ENCODE data around the gene SLC25A1.

Gene SLC25A1

DNA sequence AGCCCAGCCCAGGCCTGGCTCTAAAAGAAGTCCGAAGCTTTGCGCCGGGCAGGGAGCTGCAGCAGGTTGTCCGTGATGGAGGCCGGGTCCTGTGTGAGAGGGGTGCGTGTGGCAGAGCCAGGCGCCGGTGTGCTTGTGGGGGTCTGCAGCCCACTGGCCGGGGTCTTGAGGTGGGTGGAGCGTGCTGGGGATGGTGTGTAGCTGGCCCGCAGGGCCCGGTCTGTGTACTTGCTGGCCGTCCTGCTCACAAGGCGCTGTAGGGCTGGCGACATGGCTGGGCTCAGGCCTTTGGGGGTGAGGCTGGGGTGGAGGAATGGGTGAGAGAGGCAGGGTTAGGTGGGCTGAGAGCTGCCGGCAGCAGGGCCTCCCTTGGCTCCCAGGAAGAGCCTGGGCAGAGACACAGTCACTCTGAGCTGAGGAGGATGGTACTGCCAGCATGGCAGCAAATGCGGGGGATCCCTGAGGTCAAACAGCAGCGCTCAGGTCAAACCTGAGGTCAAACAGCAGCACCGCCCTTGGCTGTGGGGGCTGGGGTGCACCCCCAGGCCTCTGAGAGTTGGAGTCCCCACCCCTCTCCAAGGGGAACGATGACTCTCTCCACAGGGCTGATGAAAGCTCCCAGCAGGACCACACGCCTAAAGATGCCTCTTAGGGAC is 44.2 kb downstream of the SLC25A1 start:
- TF ChIP-seq USF1 (IDR thresholded peaks at IDR 0.05) (no peak), YY1 (IDR thresholded peaks at IDR 0.05; ENCODE audit: low read depth) (no peak), TCF12 (IDR thresholded peaks at IDR 0.05; ENCODE audit: low read depth) (no peak), CEBPB (IDR thresholded peaks at IDR 0.05) (no peak), EP300 (IDR thresholded peaks at IDR 0.05; ENCODE audit: borderline replicate concordance) (no peak), RAD21 (IDR thresholded peaks at IDR 0.05; ENCODE audit: low read depth) (no peak), NFIC (IDR thresholded peaks at IDR 0.05) (no peak), TEAD4 (IDR thresholded peaks at IDR 0.05) (no peak), EGR1 (IDR thresholded peaks at IDR 0.05) (no peak), REST (IDR thresholded peaks at IDR 0.05; ENCODE audit: low read depth) (no peak), ZBTB7A (IDR thresholded peaks at IDR 0.05; ENCODE audit: low read depth) (no peak), FOXM1 (IDR thresholded peaks at IDR 0.05; ENCODE audit: borderline replicate concordance, low read depth) (no peak), TAF1 (IDR thresholded peaks at IDR 0.05; ENCODE audit: low read depth) (no peak), CREB1 (IDR thresholded peaks at IDR 0.05; ENCODE audit: low read depth) (no peak)
- TF ChIP-seq, protein P1, sequence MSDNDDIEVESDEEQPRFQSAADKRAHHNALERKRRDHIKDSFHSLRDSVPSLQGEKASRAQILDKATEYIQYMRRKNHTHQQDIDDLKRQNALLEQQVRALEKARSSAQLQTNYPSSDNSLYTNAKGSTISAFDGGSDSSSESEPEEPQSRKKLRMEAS (IDR thresholded peaks at IDR 0.05) = no peak

GRCh38 chr22:19133561-19133960 is 45.0 kb downstream of the SLC25A1 start:
- TF ChIP-seq EP300 (IDR thresholded peaks at IDR 0.05; ENCODE audit: borderline replicate concordance) (no peak), TAF1 (IDR thresholded peaks at IDR 0.05; ENCODE audit: low read depth) (no peak), TCF12 (IDR thresholded peaks at IDR 0.05; ENCODE audit: low read depth) (no peak), CEBPB (IDR thresholded peaks at IDR 0.05) (no peak), CREB1 (IDR thresholded peaks at IDR 0.05; ENCODE audit: low read depth) (no peak)

DNA sequence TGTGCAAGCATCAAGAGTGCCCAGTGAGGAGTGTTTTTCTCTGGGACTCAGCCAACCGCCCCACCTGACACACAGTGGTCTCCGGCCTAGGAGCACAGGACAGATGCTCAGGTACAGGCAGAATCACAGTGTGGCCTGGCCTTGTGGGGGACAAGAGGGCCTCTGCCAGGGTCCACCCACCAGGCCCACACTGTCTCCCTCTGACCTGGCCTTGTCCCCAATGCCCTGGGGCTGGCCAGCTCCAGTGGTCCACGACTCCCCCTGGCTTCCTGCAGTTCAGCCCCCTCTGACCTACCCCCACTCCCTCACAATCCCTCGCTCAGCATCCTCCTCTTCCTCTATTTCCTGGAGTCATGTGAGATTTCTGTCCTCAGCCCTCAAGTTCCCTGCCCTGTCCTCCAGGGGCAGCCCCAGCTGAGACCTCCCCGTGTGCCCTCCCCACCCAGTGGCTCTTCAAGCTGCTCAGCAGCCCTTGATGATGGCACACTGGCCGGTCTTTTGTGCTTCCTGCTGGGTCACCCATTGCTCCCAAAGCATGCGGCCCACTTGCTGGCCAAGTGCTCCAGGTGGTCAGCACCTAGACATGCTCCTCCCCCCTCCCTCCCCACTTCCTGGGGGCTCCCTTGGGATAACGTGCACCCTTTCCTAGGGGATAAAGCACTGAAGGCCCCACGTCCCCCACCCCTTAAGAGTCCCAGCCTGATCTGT is 45.7 kb downstream of the SLC25A1 start:
- TF ChIP-seq NFIC (IDR thresholded peaks at IDR 0.05) = no peak
- no peak for TF ChIP-seq ZBTB7A (IDR thresholded peaks at IDR 0.05; ENCODE audit: low read depth)
- TF ChIP-seq CEBPB (IDR thresholded peaks at IDR 0.05) = no peak
- TF ChIP-seq USF1 (IDR thresholded peaks at IDR 0.05) = no peak
- no peak for TF ChIP-seq TAF1 (IDR thresholded peaks at IDR 0.05; ENCODE audit: low read depth)
- no peak for TF ChIP-seq RAD21 (IDR thresholded peaks at IDR 0.05; ENCODE audit: low read depth)
- no peak for TF ChIP-seq EP300 (IDR thresholded peaks at IDR 0.05; ENCODE audit: borderline replicate concordance)
- TF ChIP-seq, protein P1 (IDR thresholded peaks at IDR 0.05) = no peak
- no peak for TF ChIP-seq CREB1 (IDR thresholded peaks at IDR 0.05; ENCODE audit: low read depth)
- no peak for TF ChIP-seq TEAD4 (IDR thresholded peaks at IDR 0.05)
- TF ChIP-seq YY1 (IDR thresholded peaks at IDR 0.05; ENCODE audit: low read depth) = no peak
- TF ChIP-seq TCF12 (IDR thresholded peaks at IDR 0.05; ENCODE audit: low read depth) = no peak
- no peak for TF ChIP-seq EGR1 (IDR thresholded peaks at IDR 0.05)
- no peak for TF ChIP-seq REST (IDR thresholded peaks at IDR 0.05; ENCODE audit: low read depth)

DNA sequence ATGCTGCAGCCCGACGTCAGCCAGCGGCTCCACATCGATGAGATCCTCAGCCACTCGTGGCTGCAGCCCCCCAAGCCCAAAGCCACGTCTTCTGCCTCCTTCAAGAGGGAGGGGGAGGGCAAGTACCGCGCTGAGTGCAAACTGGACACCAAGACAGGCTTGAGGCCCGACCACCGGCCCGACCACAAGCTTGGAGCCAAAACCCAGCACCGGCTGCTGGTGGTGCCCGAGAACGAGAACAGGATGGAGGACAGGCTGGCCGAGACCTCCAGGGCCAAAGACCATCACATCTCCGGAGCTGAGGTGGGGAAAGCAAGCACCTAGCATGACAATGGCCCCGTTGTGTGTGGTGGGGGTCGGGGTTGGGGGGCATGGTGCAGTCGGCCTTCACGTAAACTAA is 46.4 kb downstream of the SLC25A1 start:
- TF ChIP-seq REST (IDR thresholded peaks at IDR 0.05; ENCODE audit: low read depth) (no peak), ZBTB7A (IDR thresholded peaks at IDR 0.05; ENCODE audit: low read depth) (no peak), EGR1 (IDR thresholded peaks at IDR 0.05) (no peak)

All from Ishikawa (cell line).